Measurements from ENCODE around the gene MARCKS. TPM values are rescaled to one million over a fixed set of nuclear protein-coding genes. Genes with fewer than 3 reads are reported as not detected.

Gene MARCKS
- total and polyA plus RNA-seq, 11 donors: 5.1 to 93.3 (median 17.9) TPM

GRCh38 chr6:113847447-113847846 is 9.7 kb upstream of the MARCKS start:
- Histone ChIP-seq H3K27ac (no peak overlapping the region), H3K9me3 (no peaks in the 10 kb centered on the region), H3K4me3 (no peak overlapping the region), H3K4me1 (no peaks in the 10 kb centered on the region), H3K36me3 (no peaks in the 10 kb centered on the region), H3K27me3 (no peaks in the 10 kb centered on the region)
- intact Hi-C loops (cut with DNase I): no loop called here
- no peak for ATAC-seq
- no peak for TF ChIP-seq POLR2A (IDR thresholded peaks at IDR 0.05)
- TF ChIP-seq CTCF (IDR thresholded peaks at IDR 0.05): no peak
- no peak for DNase-seq
- 93 to 95% (median 94%) methylated on average over 5 of the region's 5 CpGs for WGBS, 4 donors

- intact Hi-C loops (cut with DNase I): no loop called here
- no peak for TF ChIP-seq POLR2A (IDR thresholded peaks at IDR 0.05)
- TF ChIP-seq CTCF (IDR thresholded peaks at IDR 0.05): no peak
- Histone ChIP-seq H3K4me3 (no peak overlapping the region), H3K36me3 (no peaks in the 10 kb centered on the region), H3K9me3 (no peaks in the 10 kb centered on the region), H3K27me3 (no peaks in the 10 kb centered on the region), H3K27ac (no peak overlapping the region), H3K4me1 (no peaks in the 10 kb centered on the region)
- DNase-seq (no peak), ATAC-seq (no peak)
Measured at GRCh38 chr6:113848280-113848679, 8.9 kb upstream of the MARCKS start.

- Histone ChIP-seq H3K9me3 (no peaks in the 10 kb centered on the region), H3K36me3 (no peaks in the 10 kb centered on the region), H3K4me1 (peaks cover 0 to under 1% (median 0%) of the 10 kb centered on the region in 12 donors), H3K27me3 (no peaks in the 10 kb centered on the region), H3K27ac (no peak overlapping the region), H3K4me3 (no peak overlapping the region)
- 90 to 100% (median 96%) methylated on average over 1 of the region's 1 CpG for WGBS, 4 donors
- intact Hi-C loops (cut with DNase I): no loop called here
- TF ChIP-seq CTCF (IDR thresholded peaks at IDR 0.05) (no peak), POLR2A (IDR thresholded peaks at IDR 0.05) (no peak)
- ATAC-seq (no peak), DNase-seq (no peak)
Measured at GRCh38 chr6:113848811-113849210, 8.3 kb upstream of the MARCKS start.

GRCh38 chr6:113853252-113853651 is 3.9 kb upstream of the MARCKS start:
- peaks cover 0 to 15% (median 0%) of the 10 kb centered on the region in 9 donors for H3K27me3 ChIP-seq
- H3K36me3 ChIP-seq: no peaks in the 10 kb centered on the region
- intact Hi-C loops (cut with DNase I): loop anchor here in 7 of 10 donors (10.0 kb wide), 6 partner anchors 118 to 668 kb away; no protein-coding TSS in a partner anchor
- TF ChIP-seq CTCF (IDR thresholded peaks at IDR 0.05): no peak
- no peak for TF ChIP-seq POLR2A (IDR thresholded peaks at IDR 0.05)
- no peaks in the 10 kb centered on the region for H3K9me3 ChIP-seq
- WGBS, 4 donors: 94 to 96% (median 94%) methylated on average over 3 of the region's 3 CpGs
- no peak overlapping the region for H3K4me3 ChIP-seq
- no peak for ATAC-seq
- no peak overlapping the region for H3K27ac ChIP-seq
- DNase-seq: no peak
- H3K4me1 ChIP-seq: peaks cover 0 to 23% (median 2%) of the 10 kb centered on the region in 12 donors
